ENCODE results near the gene HSPA1L.
"Not testable (repeated sequence)": the region's sequence is repeated elsewhere in the genome, so short reads cannot be mapped to it uniquely, and the experiment has no call there.

Gene HSPA1L

DNA sequence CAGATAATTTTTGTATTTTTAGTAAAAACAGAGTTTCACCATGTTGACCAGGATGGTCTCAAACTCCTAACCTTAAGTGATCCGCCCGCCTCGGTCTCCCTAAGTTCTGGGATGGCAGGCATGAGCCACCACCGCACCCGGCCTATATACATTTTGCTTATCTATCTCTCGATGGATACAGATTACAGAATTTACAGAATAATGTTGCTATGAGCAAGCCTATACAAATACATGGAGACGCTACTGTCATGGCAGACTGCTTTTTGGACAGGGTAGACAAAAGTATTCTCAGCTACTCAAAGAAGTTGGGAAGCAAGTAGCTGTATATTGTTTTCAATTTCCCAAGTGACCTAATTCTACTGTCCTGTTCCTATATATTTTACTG, 1.6 kb downstream of the HSPA1L start:
- no peak for DNase-seq

DNA sequence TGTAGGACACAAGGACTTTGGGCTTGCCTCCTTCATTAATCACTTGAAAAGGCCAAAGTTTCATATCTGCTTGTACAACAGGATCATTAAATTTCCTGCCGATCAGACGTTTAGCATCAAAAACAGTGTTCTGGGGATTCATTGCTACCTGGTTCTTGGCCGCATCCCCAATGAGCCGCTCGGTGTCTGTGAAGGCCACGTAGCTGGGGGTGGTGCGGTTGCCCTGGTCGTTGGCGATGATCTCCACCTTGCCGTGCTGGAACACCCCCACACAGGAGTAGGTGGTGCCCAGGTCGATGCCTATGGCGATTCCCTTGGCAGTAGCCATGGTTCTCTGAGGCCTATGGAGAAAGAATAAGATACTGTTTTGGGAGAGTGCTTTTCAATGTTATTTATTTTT, 3.4 kb downstream of the HSPA1L start:
- no peak for DNase-seq

DNA sequence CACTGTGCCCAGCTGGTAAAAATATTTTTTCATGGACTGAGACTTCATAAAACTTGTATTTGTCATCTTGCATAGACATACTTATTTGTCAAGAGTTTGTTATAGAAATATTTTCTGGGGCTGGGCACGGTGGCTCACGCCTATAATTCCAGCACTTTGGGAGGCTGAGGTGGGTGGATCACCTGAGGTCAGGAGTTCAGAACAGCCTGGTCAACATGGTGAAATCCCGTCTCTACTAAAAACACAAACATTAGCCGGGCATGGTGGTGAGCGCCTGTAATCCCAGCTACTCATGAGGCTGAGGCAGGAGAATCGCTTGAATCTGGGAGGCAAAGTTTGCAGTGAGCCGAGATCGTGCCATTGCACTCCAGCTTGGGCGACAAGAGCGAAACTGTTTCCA, 6.5 kb downstream of the HSPA1L start:
- DNase-seq, result not testable (repeated sequence)

DNA sequence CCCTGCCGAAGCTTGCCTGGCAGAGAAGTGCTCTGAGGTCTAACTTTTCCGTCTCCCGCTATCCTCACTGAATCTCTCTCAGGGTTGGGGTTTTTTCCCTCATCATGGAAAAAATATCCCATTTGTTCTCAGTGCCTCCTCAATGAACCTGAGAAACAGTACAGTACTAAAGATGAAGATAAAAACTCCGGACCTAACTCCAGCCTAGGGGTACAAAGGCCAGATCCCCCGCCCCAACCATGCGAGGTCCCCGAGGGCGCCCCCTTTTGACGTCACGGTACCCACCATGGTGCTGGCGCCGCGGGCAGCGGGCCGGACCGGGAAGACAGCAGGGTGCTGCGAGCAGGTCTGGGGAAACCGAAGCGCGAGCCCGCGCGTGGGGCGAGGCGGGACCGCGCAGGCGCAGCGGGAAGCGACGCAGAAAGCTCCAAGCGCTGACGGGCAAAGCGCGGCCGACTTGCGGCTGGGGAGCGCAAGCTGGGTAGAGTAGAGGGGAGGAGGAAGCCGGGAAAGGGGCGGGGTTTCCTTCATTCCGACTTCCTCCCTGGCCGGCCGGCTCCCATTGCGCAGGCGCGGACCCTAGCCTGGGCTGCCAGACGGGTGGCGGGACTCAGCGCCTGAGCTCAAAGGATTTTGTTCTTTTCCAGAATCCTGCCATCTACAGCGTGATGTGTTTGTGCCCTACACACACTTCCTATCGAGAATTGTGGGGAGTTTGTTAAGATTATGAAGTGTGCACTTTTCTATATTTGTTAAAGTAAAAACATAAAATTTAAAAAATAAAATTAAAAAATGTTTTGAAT, 8.4 kb downstream of the HSPA1L start, which contains the start of gene LSM2:
LSM2 (minus strand) TSS at position 497 of the 803 bp plus-strand sequence; CDS start at position 288, 209 bp downstream.
- DNase-seq, result peak; percentile 96

DNA sequence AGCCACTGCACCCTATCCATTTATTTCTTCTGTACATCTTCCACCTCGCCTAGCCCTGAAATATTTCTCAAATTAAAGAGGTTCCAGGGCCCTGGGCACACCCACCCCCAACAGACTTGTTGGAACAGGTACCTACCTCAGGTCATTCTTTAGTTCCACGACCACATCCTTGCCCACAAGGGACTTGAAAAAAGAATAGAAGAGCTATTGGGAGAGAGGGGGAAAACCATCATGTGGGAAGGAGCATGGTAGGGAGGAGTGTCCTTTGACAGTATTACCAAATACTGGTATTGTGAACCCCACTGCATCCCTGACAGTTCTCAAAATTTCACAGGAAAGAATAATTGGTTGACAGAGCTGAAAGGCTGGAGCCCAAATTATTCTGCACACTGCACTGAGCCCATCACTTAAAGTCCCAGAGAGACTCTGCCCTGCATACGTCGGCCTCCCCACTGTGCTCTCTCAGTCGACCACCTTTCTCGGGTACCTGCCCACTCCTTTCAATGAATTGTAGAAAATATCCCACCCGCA, 9.1 kb downstream of the HSPA1L start:
- no peak for DNase-seq

DNA sequence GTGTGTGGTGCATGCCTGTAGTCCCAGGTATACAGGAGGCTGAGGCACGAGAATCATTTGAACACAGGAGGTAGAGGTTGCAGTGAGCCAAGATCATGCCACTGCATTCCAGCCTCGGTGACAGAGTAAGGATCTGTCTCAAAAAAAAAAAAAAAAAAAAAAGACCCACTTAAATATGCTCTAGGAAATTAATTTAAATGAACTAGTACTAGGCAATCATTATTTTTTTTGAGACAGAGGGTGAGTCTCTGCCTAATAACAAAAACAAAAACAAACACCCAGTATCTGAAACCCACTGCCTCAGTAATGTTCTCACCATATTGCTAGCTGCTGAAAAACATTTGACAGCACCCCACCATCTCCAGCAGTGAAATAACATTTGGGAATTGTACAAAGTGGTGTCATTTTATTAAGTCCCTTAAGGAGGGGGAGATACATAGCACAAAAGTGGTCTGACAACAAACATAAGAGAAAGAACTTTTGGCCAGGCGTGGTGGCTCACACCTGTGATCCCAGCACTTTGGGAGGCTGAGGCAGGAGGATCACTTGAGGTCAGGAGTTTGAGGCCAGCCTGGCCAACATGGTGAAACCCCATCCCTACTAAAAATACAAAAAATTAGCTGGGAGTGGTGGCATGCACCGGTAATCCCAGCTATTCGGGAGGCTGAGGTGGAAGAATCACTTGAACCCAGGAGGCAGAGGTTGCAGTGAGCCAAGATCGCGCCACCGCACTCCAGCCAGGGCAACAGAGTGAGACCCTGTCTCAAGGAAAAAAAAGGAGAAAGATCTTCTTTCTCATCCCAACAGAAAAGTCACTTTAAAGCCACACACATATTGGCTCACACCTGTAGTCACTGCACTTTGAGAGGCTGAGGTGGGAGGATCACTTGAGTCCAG, 13.8 kb downstream of the HSPA1L start:
- DNase-seq, result not testable (repeated sequence)

DNA sequence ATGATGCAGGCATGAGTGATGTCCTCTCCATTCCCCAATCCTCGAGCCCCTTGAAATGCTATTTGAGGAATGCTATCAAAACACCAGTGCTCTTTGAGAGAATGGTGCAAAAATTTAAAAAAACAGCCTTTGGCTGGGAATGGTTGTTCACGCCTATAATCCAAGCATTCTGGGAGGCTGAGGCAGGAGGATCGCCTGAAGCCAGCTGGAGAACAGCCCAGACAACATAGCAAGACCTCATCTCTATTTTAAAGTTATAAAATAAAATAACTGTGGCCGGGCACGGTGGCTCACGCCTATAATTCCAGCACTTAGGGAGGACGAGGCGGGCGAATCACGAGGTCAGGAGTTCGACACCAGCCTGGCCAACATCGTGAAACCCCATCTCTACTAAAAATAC, 15.3 kb downstream of the HSPA1L start:
- DNase-seq, result no peak

DNA sequence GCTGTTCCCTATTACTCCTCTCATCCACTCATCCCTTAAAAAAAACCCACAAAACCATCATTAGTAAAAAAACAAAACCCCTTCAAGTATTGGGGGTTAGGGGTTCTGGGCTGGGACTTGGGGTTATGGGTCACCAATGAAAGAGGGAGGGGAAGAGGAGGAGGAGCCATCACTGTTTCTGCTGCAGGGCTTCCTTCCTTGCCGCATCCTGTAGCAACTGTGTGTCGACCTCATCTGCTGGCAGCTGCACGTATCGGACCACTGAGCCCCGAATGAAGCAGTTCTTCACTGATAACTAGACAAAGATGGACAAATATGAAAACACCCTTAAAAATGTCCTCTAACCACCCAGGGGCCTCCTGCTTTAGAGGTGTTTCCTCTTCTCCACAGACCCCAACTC, 17.5 kb downstream of the HSPA1L start:
- no peak for DNase-seq

DNA sequence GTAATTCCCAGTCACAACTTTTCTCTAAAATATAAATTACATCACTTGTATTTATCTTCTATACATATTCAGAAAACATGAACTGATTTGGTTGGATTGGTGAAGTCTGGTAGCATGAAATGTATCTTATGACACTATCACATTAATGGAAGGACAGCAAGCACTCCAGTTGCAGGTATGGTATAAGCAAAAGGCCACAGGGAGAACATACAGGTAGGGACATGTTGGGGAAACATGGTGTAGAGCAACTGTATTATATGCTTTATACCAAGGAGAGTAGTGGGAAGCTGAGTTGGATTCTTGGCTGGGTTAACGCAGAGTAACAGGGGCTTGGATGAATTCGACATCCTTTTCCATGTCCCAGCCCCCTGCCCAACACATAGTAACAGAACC, 18.1 kb downstream of the HSPA1L start:
- no peak for DNase-seq

DNA sequence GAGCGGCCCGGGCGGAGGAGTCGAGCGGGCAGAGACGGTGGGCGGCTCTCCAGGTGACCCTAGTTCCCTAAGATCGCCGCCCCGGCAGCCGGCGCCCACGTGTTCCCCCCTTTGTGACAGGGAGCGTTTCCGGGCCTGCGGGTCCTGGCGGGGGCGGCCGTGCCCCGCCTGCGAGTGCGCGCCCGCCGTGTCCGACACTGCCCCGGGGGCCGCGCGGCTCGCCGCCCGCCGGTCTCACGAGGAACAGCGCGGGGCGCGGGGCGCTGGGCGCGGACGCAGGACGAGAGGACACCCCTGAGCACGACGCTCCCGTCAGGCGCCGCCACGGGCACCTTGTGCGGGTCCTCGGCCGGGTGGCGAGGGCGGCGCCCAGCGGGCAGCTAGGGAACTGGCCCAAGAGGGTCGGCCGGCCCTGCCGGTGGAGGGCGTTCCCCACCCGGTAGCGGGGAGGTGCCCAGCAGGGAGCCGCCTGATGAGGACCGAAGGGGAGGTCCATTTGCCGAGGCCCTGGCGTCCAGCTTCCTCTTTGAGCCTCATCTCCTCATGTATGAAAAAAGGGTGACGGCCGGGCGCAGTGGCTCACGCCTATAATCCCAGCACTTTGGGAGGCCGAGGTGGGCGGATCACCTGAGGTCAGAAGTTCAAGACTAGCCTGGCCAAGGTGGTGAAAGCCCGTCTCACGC, 19.3 kb downstream of the HSPA1L start, which contains the start of gene VARS1:
VARS1 (minus strand) TSS at position 137 of the 683 bp plus-strand sequence. CDS start 535 bp downstream, outside the sequence.
- peak; percentile 89 for DNase-seq

DNA sequence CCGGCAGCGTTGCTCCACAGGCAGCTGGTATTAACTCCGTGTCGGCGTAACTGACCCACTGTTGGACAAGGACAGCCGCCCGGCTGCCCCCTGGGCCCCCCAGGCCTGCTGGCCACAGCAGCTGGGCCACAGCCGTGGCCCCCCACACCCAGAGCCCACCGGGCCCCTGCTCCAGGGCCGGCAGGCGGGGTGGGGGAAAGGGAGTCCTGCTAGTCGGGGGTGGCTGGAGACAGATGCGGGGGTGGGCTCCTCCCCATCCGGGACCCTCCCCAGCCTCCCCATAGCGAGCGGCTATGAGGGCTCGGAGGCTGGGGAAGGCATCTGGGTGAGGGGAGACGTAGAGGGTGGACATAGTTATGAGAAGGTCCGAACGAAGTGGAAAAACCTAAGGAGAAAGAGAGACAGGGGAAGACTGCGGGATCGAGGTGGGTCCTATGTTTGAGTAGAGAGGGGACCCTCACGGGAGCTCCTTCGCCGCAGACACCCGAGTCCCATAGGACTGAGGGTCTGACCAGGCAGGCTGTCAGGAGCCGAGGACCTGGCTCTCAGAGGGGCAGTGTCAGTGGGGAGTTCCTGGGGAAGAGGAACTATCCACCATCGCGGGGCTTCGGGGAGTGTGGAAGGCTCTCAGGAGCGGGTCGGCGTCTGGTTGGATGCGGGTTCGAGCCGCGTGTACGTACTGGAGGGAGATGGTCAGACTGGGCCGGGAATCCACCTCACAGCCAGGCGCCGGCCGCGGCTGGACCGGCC, 20.0 kb downstream of the HSPA1L start:
- no peak for DNase-seq

DNA sequence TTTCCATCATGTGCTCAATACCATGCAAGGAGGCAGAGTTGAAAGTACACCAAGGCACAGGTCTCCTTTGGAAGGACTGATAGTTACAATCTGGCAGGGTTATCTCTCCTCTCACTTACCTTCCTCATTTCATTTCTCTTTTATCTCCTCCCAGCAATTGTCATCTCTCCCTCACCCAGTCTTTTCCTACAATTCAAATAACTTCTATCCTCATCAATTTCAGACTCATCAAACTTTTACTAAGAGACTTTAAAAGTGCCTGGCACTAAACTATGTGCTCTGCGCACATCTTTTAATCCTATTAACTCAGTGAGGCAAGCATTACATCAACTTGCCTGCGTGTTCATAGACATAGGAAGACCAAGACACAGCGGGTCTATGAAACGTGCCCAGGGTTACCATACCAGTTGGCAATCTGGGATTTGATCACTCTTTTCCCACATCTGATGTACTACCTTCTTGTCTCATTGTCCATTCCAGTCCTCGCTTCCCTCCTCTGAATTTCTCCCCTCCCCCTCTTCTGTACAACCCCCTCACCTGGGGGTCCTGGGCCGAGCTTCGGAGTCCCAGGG, 20.7 kb downstream of the HSPA1L start:
- DNase-seq, result peak; percentile 42

DNA sequence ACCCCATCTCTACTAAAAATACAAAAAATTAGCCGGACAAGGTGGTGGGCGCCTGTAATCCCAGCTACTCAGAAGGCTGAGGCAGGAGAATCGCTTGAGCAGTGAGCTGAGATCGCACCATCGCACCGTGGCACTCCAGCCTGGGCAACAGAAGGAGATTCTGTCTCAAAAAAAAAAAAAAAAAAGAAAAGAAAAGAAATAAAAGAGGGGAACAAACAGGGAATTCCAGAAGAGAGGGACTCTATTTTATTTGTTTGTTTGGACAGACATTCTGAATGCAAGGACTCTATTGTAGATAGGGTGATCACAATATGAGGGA, 21.2 kb downstream of the HSPA1L start:
- not testable (repeated sequence) for DNase-seq

DNA sequence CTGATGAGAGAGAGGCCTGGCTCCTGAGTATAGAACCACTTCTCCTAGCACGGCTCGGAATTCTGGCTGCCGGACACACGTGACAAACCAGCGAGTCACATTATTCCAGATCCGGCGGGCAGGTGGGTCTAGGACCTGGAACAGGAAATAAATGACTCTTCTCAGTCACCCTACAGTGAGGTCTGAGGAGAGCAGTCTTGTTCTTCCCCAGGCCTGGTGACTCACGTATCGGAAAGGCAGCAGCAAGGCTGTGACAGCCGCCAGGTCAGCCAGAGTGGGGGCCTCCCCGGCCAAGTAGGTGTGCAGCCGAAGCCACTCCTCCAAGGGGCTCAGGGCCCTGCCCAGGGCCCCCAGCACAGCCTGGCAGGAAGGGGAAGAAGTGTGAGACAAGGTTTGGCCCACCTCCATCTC, 22.3 kb downstream of the HSPA1L start:
- no peak for DNase-seq

DNA sequence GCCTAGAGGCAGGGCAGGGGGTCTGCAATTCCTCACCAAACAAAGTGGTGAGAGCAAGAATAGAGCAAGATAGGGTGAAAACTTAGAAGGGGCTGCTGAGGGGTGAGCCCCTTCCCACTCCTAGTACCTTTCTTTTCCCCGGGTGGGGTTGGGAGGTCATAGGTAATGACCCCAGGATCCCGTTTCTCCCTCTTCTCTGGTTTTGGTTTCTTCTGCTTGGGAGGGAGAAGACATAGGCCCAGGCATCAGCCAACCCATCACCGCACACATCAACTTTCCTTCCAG, 23.1 kb downstream of the HSPA1L start:
- no peak for DNase-seq

DNA sequence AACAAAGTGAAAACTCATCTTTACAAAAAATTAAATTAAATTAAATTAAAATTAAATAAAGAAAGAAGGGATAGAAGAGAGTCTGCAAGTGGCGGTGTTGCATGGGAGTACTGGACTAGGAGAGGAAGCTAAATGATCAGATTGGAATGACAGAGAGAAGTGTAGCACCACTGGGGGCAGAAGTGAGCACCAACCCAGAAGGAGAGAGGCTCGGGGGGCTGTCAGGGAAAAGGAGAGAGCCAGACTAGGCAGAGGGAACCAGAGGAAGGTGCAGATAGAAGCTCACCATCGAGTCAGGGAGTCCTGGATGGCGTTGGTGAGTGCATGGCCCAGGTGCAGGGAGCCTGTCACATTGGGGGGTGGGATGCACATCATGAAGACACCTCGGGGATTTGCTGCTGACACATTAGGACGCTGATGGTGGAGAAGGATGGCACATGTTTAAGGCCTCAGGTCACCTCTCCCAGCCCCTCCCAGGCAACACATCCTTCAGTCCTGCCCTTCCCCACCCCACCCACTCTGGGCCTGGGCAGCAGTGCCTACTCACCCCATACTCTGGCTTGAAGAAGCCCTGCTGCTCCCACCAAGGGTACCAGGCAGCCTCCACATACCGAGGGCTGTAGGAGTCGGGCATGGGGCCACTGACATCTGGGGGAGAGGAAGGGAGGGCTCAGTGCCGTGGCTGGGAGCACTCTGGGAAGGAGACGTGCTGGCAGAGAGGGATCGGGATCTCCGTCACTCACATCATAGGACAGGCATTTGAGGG, 23.6 kb downstream of the HSPA1L start:
- DNase-seq, result peak; percentile 46

DNA sequence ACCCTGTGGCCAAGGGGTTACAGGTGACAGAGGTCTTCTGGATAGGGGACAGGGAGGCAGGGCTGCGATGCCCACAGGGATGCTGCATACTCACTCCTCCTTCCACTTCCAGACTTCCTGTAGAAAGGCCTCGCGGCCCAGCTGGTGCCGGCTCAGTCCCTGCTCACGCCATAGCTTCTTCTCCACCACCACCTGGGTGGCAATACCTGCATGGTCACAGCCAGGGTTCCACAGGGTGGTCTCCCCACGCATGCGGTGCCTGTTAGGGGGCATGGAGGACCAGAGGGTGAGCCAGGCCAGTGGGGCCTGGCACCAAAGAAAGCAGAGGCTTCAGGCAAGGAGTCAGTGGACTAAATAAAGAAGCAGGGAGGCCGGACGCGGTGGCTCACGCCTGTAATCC, 29.6 kb downstream of the HSPA1L start:
- DNase-seq, result no peak

DNA sequence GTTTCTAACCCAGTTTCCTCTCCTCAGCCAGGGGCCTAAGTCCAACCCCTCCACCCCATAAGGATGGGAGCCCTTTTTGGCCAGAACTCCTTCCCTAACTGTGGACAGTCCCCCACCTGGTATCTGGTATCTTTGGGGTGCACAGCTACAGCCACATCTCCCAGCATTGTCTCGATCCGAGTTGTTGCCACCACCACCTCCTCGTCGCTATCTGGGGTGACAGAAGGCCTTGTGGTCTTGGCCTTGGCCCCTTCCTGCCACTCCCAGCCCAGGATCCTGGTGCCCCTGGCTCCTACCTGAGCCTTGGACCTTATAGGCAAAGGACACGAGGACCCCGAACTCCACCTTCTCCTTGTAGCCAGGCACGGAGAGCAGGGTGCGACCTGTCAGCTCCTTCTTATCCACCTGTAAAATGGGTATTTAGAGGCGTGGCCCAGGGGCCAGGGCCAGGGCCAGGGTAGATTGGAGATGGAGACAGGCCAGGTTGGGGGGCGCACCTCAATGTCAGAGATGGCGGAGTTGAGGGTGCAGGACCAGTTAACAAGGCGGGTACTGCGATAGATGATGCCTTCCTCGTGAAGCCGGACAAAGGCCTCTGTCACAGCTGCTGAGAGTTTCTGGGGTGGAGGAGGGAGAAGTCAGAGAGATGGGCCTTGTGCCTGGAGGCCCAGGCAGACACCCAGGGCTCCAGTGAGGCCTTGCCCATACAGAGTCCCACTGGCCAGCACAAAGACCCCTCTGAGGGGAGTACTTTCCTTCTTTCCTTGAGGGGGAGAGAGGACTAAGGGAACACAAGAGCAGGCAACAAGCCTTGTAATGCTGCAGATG, 30.8 kb downstream of the HSPA1L start:
- no peak for DNase-seq

DNA sequence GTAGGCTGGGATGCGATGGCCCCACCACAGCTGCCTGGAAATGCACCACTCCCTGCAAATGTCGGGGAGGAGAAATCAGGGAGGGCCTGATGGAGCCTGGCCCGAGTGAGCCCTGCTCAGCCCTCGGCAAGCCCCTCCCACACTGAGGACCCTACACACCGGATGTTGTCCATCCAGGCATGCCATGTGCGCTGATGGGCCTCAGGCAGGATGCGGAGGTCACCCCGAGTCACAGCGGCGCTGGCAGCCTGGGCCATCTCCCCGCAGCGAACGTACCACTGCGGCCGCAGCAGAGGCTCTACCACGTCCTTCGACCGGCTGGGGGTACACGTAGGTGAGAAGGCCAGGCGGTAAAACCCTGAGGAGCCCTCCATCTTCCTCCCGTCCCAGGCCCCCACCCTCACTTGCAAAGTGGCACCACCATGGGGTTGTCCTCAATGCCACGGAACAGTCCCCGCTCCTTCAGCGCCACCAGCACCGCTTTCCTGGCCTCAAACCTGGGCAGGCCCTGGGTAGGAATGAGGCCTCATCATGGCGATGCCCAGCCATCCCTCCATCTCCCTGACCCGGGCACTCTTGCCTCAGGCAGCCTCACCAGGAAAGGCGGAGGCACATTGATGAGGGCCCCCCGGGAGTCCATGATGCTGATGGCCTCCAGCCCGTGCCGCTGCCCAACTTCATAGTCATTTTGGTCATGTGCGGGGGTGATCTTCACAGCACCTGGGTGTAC, 32.8 kb downstream of the HSPA1L start:
- DNase-seq, result no peak

All from fibroblast of skin of abdomen (primary cell).